ENCODE measurements around the gene EPB41L4A.

EPB41L4A gene

DNA sequence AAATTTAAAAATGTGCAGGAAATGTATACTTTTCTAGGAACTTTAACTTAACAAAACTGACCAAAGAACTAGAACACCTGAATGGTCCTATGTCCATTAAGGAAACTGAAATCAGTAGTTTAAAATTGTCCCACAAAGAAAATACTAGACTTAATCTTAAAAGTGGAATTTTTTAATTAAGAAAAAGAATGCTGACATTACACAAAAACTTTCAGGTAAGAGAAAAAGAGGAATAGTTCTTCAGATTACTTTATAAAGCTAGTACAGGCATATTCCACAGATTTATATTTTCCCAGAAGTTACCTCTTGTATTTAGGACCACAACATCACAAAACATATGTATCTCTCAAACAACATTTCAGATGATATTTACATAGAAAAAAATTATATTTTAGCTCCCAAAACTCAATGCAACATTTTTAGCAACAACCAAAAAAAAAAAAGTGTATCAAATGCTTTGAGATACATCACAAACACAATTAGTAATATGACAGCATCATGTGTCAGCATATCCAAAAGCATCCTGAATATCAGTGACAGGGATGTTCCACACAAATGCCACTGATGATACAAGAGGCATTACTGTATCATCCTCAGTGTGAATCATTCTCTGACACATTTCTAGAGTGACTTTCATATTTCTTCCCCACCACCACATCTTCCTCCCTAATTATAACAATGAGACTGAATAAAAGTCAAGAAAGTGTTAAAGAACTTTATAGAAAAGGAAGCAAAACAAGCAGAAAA lies 264.0 kb downstream of the EPB41L4A start:
- ATAC-seq (replicated peaks), result no peak
- peaks cover under 1 to 8% of the 10 kb centered on the region in 2 donors for H3K27me3 Mint-ChIP-seq
- no peaks in the 10 kb centered on the region for H3K36me3 Mint-ChIP-seq (ENCODE audit: insufficient read depth)
- peaks cover under 1% of the 10 kb centered on the region in 2 donors for H3K4me1 Mint-ChIP-seq (ENCODE audit: low read depth in 2 of 2)
- H3K27ac Mint-ChIP-seq, result no peak overlapping the region
- no peaks in the 10 kb centered on the region for H3K9me3 Mint-ChIP-seq
- no peak overlapping the region for H3K4me3 Mint-ChIP-seq
- DNase-seq, result no peak

DNA sequence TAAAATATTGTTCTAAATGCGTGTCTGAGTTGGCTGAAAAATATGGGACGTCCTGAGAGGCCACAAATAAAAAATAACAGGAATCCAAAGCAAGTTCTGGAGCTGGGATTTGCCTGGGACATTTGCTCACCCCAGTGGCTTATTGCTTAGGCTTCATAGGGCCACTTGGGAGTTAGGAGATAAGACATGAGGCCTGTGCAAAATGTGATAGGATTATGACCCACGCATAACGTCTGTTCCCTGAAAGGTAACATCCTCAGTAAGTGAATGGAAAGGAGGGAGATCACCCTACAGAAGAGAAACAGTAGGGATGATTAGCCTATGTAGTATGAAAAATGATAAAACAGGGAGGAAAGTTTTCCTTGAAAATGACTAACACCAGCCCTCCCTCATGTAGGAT lies 269.4 kb downstream of the EPB41L4A start:
- peaks cover 13 to 15% of the 10 kb centered on the region in 2 donors for H3K27me3 Mint-ChIP-seq
- no peak for ATAC-seq (replicated peaks)
- no peak overlapping the region for H3K27ac Mint-ChIP-seq
- no peak overlapping the region for H3K4me3 Mint-ChIP-seq
- no peaks in the 10 kb centered on the region for H3K4me1 Mint-ChIP-seq (ENCODE audit: low read depth in 2 of 2)
- DNase-seq, result no peak
- H3K9me3 Mint-ChIP-seq, result no peaks in the 10 kb centered on the region
- no peaks in the 10 kb centered on the region for H3K36me3 Mint-ChIP-seq (ENCODE audit: insufficient read depth)

DNA sequence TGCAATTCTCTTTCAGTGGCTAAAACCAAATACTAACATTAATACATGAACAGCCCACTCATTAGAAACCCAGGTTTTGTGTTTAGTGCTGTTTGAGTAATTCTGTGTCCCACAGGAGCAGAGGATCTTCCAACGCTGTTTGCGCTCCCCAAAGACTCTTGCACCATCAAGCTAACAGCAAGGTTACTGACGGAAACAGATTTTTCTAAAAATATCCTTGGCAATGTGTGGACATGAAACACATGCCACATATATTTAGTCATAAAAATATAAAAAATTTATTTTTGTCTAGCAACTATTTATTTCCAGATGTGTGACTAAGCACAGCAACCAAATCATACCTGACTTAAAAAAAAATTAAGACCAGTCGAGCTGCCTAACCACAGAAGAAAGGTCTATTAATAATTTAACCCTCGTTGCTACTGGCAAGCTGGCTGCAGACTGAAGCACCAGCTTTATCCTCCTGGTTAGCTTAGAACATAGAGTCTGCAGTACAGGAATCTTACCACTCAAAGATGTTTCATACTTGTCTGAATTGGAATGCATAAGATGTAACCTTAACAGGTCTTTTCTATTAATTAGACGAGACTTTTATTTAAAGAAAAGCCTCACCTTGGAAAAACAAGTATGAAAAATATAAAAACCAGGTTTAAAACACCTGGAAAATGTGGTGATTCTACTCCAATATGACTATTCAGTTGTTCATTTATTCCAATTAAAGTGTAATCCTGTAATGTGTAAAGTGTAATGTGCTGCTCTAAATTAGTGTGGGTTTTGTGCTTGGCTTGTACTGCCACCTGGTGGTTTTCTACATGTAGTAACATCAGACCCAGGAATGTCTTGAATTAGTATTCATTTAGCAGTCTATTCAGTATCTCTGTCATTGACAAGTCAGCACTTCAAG lies 272.5 kb downstream of the EPB41L4A start:
- ATAC-seq (replicated peaks) (peak; percentile 91), DNase-seq (peak; percentile 40 to 47 (median 40))
- Mint-ChIP-seq H3K4me3 (no peak overlapping the region), H3K27ac (no peak overlapping the region), H3K4me1 (ENCODE audit: low read depth in 2 of 2) (no peaks in the 10 kb centered on the region), H3K9me3 (no peaks in the 10 kb centered on the region), H3K27me3 (peaks cover 28 to 43% of the 10 kb centered on the region in 2 donors), H3K36me3 (ENCODE audit: insufficient read depth) (no peaks in the 10 kb centered on the region)

GRCh38 chr5:112143690-112144089 lies 275.4 kb downstream of the EPB41L4A start:
- peaks cover 20 to 50% of the 10 kb centered on the region in 2 donors for H3K27me3 Mint-ChIP-seq
- ATAC-seq (replicated peaks), result no peak
- DNase-seq, result no peak
- no peaks in the 10 kb centered on the region for H3K4me1 Mint-ChIP-seq (ENCODE audit: low read depth in 2 of 2)
- H3K9me3 Mint-ChIP-seq, result no peaks in the 10 kb centered on the region
- H3K36me3 Mint-ChIP-seq (ENCODE audit: insufficient read depth), result no peaks in the 10 kb centered on the region
- H3K27ac Mint-ChIP-seq, result no peak overlapping the region
- no peak overlapping the region for H3K4me3 Mint-ChIP-seq

DNA sequence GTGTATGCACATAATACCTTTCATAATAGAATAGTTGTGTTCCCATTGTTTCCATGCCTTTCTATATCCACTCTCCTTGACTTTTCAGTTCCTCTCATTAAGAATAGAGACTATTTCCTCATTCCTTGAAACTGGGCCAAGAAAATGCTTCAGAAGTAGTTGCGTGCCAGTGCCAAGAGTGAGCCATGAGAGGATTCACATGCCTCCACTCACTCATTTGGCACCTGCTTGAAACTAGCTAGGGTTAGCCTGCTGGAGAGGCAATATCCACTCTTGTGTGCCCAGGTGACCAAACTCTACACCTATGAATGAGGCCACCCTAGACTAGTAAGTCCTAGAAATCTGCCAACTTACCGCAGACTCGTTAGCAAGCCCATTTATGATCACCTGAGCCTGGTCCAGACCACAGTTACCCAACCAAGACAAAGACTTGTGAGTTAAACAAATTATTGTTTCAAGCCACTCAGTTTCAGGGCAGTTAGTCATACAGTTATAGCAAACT lies 276.3 kb downstream of the EPB41L4A start:
- H3K4me1 Mint-ChIP-seq (ENCODE audit: low read depth in 2 of 2), result no peaks in the 10 kb centered on the region
- ATAC-seq (replicated peaks) (no peak), DNase-seq (no peak)
- H3K36me3 Mint-ChIP-seq (ENCODE audit: insufficient read depth), result no peaks in the 10 kb centered on the region
- no peak overlapping the region for H3K4me3 Mint-ChIP-seq
- no peak overlapping the region for H3K27ac Mint-ChIP-seq
- H3K27me3 Mint-ChIP-seq, result peaks cover 20 to 55% of the 10 kb centered on the region in 2 donors
- no peaks in the 10 kb centered on the region for H3K9me3 Mint-ChIP-seq

- Mint-ChIP-seq H3K36me3 (ENCODE audit: insufficient read depth) (no peaks in the 10 kb centered on the region), H3K27me3 (peaks cover 20 to 55% of the 10 kb centered on the region in 2 donors), H3K4me1 (ENCODE audit: low read depth in 2 of 2) (no peaks in the 10 kb centered on the region), H3K27ac (no peak overlapping the region), H3K9me3 (no peaks in the 10 kb centered on the region), H3K4me3 (no peak overlapping the region)
- no peak for ATAC-seq (replicated peaks)
- no peak for DNase-seq
These were observed 277.5 kb downstream of the EPB41L4A start for GRCh38 chr5:112141582-112141981.

DNA sequence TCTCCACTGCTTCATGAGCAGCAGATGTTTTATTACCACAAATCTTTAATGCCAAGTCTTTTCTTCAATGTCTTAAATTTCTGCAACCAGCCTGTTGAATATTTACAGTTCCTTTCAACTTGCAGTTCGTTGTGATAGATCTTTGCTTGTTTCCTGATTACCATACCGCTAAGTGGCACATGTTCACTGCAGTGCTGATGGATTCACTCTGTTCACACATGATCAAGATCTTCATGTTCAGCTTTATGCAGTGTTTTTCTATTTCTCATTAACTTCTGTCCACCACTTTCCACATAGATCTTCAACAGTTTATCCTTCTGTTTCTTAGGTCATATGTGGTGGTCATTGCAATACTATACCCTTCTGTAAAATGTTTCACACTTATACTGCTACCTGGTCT lies 280.6 kb downstream of the EPB41L4A start:
- no peaks in the 10 kb centered on the region for H3K36me3 Mint-ChIP-seq (ENCODE audit: insufficient read depth)
- no peak overlapping the region for H3K27ac Mint-ChIP-seq
- peaks cover 26 to 51% of the 10 kb centered on the region in 2 donors for H3K27me3 Mint-ChIP-seq
- H3K4me3 Mint-ChIP-seq, result no peak overlapping the region
- H3K4me1 Mint-ChIP-seq (ENCODE audit: low read depth in 2 of 2), result no peaks in the 10 kb centered on the region
- DNase-seq, result no peak
- no peaks in the 10 kb centered on the region for H3K9me3 Mint-ChIP-seq
- no peak for ATAC-seq (replicated peaks)

- Mint-ChIP-seq H3K27ac (no peak overlapping the region), H3K4me1 (ENCODE audit: low read depth in 2 of 2) (no peaks in the 10 kb centered on the region), H3K9me3 (no peaks in the 10 kb centered on the region), H3K27me3 (peaks cover 15 to 41% of the 10 kb centered on the region in 2 donors), H3K4me3 (no peak overlapping the region), H3K36me3 (ENCODE audit: insufficient read depth) (no peaks in the 10 kb centered on the region)
- ATAC-seq (replicated peaks), result no peak
- DNase-seq, result no peak
These were observed 282.3 kb downstream of the EPB41L4A start for GRCh38 chr5:112136773-112137172.

GRCh38 chr5:112127861-112128260 lies 291.2 kb downstream of the EPB41L4A start:
- no peaks in the 10 kb centered on the region for H3K9me3 Mint-ChIP-seq
- H3K27me3 Mint-ChIP-seq, result peaks cover 37 to 54% of the 10 kb centered on the region in 2 donors
- no peak overlapping the region for H3K4me3 Mint-ChIP-seq
- no peak overlapping the region for H3K27ac Mint-ChIP-seq
- DNase-seq (no peak), ATAC-seq (replicated peaks) (no peak)
- no peaks in the 10 kb centered on the region for H3K36me3 Mint-ChIP-seq (ENCODE audit: insufficient read depth)
- H3K4me1 Mint-ChIP-seq (ENCODE audit: low read depth in 2 of 2), result no peaks in the 10 kb centered on the region

GRCh38 chr5:112126982-112127381 lies 292.1 kb downstream of the EPB41L4A start:
- Mint-ChIP-seq H3K4me3 (no peak overlapping the region), H3K9me3 (no peaks in the 10 kb centered on the region), H3K27me3 (peaks cover 46 to 55% of the 10 kb centered on the region in 2 donors), H3K36me3 (ENCODE audit: insufficient read depth) (no peaks in the 10 kb centered on the region), H3K4me1 (ENCODE audit: low read depth in 2 of 2) (no peaks in the 10 kb centered on the region), H3K27ac (no peak overlapping the region)
- DNase-seq (no peak), ATAC-seq (replicated peaks) (no peak)

DNA sequence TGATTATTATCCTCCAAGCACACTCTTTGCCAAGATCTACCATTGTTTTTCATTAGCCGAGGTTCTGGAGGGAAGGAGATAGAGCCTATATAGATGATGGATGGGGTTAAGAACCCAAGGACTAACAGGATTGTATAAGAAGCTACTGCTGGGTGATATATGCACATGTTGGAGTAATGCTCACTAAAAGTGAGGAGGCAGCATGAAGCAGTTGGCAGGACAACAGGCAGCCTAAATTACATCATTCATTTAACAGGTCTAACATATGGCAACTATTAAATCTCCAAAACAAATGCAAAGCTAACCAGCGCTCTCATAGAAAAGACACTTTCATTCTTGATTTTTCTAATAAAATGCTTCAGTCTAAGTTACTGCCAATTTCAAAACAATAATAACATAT lies 293.2 kb downstream of the EPB41L4A start:
- no peaks in the 10 kb centered on the region for H3K36me3 Mint-ChIP-seq (ENCODE audit: insufficient read depth)
- no peaks in the 10 kb centered on the region for H3K4me1 Mint-ChIP-seq (ENCODE audit: low read depth in 2 of 2)
- DNase-seq (no peak), ATAC-seq (replicated peaks) (no peak)
- H3K4me3 Mint-ChIP-seq, result no peak overlapping the region
- H3K27me3 Mint-ChIP-seq, result peaks cover 54 to 62% of the 10 kb centered on the region in 2 donors
- no peak overlapping the region for H3K27ac Mint-ChIP-seq
- H3K9me3 Mint-ChIP-seq, result peaks cover 0 to 7% of the 10 kb centered on the region in 2 donors

GRCh38 chr5:112124788-112125187 lies 294.3 kb downstream of the EPB41L4A start:
- Mint-ChIP-seq H3K36me3 (ENCODE audit: insufficient read depth) (no peaks in the 10 kb centered on the region), H3K27ac (no peak overlapping the region), H3K9me3 (peaks cover 2 to 14% of the 10 kb centered on the region in 2 donors), H3K4me3 (no peak overlapping the region), H3K27me3 (peaks cover 60 to 61% of the 10 kb centered on the region in 2 donors), H3K4me1 (ENCODE audit: low read depth in 2 of 2) (no peaks in the 10 kb centered on the region)
- DNase-seq, result no peak
- ATAC-seq (replicated peaks), result no peak

DNA sequence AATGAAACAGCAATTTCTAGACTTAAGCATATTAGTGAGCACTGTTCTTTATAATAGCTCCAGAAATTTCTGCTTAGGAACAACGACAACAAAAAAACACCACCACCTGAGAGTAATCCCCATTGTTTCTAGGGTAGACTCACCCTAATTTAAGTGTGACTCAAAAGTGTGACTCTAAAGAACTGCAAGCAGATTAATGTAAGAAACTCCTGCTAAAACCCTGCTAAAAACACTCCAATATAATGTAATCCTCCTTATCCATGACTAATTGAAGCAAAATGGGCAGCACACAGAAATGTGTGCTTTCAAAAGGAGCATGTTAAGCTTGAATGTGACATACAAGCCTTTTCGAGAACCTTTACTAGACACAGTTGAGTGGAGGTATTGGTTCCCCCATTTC lies 296.0 kb downstream of the EPB41L4A start:
- H3K4me1 Mint-ChIP-seq (ENCODE audit: low read depth in 2 of 2), result no peaks in the 10 kb centered on the region
- DNase-seq (no peak), ATAC-seq (replicated peaks) (no peak)
- H3K27me3 Mint-ChIP-seq, result peaks cover 47 to 53% of the 10 kb centered on the region in 2 donors
- H3K36me3 Mint-ChIP-seq (ENCODE audit: insufficient read depth), result no peaks in the 10 kb centered on the region
- no peak overlapping the region for H3K27ac Mint-ChIP-seq
- peaks cover 2 to 14% of the 10 kb centered on the region in 2 donors for H3K9me3 Mint-ChIP-seq
- H3K4me3 Mint-ChIP-seq, result no peak overlapping the region
